HepG2 (cell line): ENCODE measurements around the gene MYLK2. TPM values are rescaled to one million over a fixed set of nuclear protein-coding genes. Genes with fewer than 3 reads are reported as not detected.

ENCODE experiments used
- ARNT ChIP-seq: fragments of 450-650 bp; IDR thresholded peaks from 2 replicates; pipeline ENCODE4 v1.6.1; 2017
- ATF6 ChIP-seq: sonication (generic); formaldehyde crosslinking; conservative IDR thresholded peaks from 2 replicates; pipeline ENCODE4 v1.4.0; 2020; ENCODE audit warnings: missing genetic modification reagents
- CHD4 ChIP-seq: fragments of 200-600 bp; sonication (generic); IDR thresholded peaks from 2 replicates; pipeline ENCODE4 v1.7.0; 2017; ENCODE audit warnings: mild to moderate bottlenecking, low read length, borderline replicate concordance
- GTF2F1 ChIP-seq: fragments of 150-350 bp; IDR thresholded peaks from 2 replicates; pipeline ENCODE4 v1.6.1; 2014; ENCODE audit warnings: low read length
- KDM5B ChIP-seq: sonication (generic); formaldehyde crosslinking; IDR thresholded peaks from 2 replicates; pipeline ENCODE4 v1.4.0; 2020; ENCODE audit warnings: missing genetic modification reagents, mild to moderate bottlenecking, borderline replicate concordance
- MBD4 ChIP-seq: IDR thresholded peaks from 2 replicates; pipeline ENCODE4 v1.6.1; 2012; ENCODE audit warnings: low read length, inconsistent platforms, borderline replicate concordance
- MIXL1 ChIP-seq: IDR thresholded peaks from 2 replicates; pipeline ENCODE4 v1.6.1; 2016
- NFYB ChIP-seq: sonication (generic); formaldehyde crosslinking; IDR thresholded peaks from 2 replicates; pipeline ENCODE4 v1.4.0; 2020; ENCODE audit warnings: missing genetic modification reagents
- PHB2 ChIP-seq: fragments of 450-650 bp; IDR thresholded peaks from 2 replicates; pipeline ENCODE4 v1.6.1; 2018; ENCODE audit not compliant: partially characterized antibody
- SNRNP70 ChIP-seq: fragments of 200-400 bp; formaldehyde crosslinking; IDR thresholded peaks from 2 replicates; pipeline ENCODE4 v1.6.1; 2017; ENCODE audit warnings: mild to moderate bottlenecking, low read depth, low read length, moderate library complexity
- TBP ChIP-seq: sonication (generic); formaldehyde crosslinking; IDR thresholded peaks from 2 replicates; pipeline ENCODE4 v1.5.0; 2020; ENCODE audit warnings: missing genetic modification reagents
- ZNF281 ChIP-seq: sonication (generic); formaldehyde crosslinking; IDR thresholded peaks from 2 replicates; pipeline ENCODE4 v1.4.0; 2020; ENCODE audit warnings: missing genetic modification reagents, borderline replicate concordance
- ZNF549 ChIP-seq: sonication (generic); formaldehyde crosslinking; IDR thresholded peaks from 2 replicates; pipeline ENCODE4 v1.5.0; 2020; ENCODE audit warnings: missing genetic modification reagents
- ZNF629 ChIP-seq: sonication (generic); formaldehyde crosslinking; conservative IDR thresholded peaks from 2 replicates; pipeline ENCODE4 v1.5.0; 2020; ENCODE audit warnings: missing genetic modification reagents
- ZNF839 ChIP-seq: sonication (generic); formaldehyde crosslinking; IDR thresholded peaks from 2 replicates; pipeline ENCODE4 v1.4.0; 2020; ENCODE audit warnings: missing genetic modification reagents, mild to moderate bottlenecking, borderline replicate concordance
- polyA plus RNA-seq, 8 experiments: library from polyadenylated mRNA; depleted of rRNA in 3 of 8; stranded (reverse) in 7 of 8; unstranded in 1 of 8; fragments of >200 nt; fragmentation: Illumina TruSeq in 4 of 8; extraction: Trizol in 4 of 8; gene quantifications; 2 replicates each; pipeline versions ENCODE4 v1.2.1 to v1.2.3, GENCODE V29; 2011 to 2016; ENCODE audit warnings: low read depth in 4 of 8, missing spikeins in 1 of 8, mixed read lengths in 1 of 8; ENCODE audit not compliant: insufficient read depth in 1 of 8
- total RNA-seq, 5 experiments: library from RNA; depleted of rRNA; stranded (reverse); fragments of >200 nt; fragmentation: Illumina TruSeq; extraction: Trizol; gene quantifications; 2 replicates each; pipeline ENCODE4 v1.2.3, GENCODE V29; 2016; ENCODE audit warnings: low read depth in 1 of 5
- TF ChIP-seq, protein P1 (sequence below): sonication (generic); formaldehyde crosslinking; IDR thresholded peaks from 2 replicates; pipeline ENCODE4 v1.4.0; 2020; ENCODE audit warnings: missing genetic modification reagents
- TF ChIP-seq, protein P2 (sequence below): sonication (generic); formaldehyde crosslinking; IDR thresholded peaks from 2 replicates; pipeline ENCODE4 v1.4.0; 2020; ENCODE audit warnings: missing genetic modification reagents, borderline replicate concordance
- TF ChIP-seq, protein P3 (sequence below): sonication (generic); formaldehyde crosslinking; IDR thresholded peaks from 2 replicates; pipeline ENCODE4 v1.5.1; 2020; ENCODE audit warnings: missing genetic modification reagents, mild to moderate bottlenecking, borderline replicate concordance

Gene MYLK2
- total and polyA plus RNA-seq, 2 of the 13 experiments (the other 11 are each of a cell fraction or from before 2014, with no cell fraction given): 0.27 TPM; not detected in 1

- peak; percentile 52; the same call in 1 of the 2 replicates for TF ChIP-seq ZNF839
- peak; percentile 93 for TF ChIP-seq ZNF281 (CRISPR knock-in tag)
- TF ChIP-seq ATF6: no peak
- peak; percentile 76 for TF ChIP-seq ZNF629 (CRISPR knock-in tag)
- no peak for TF ChIP-seq TBP (CRISPR knock-in tag)
- TF ChIP-seq ZNF549 (CRISPR knock-in tag): no peak
- TF ChIP-seq, protein P1, sequence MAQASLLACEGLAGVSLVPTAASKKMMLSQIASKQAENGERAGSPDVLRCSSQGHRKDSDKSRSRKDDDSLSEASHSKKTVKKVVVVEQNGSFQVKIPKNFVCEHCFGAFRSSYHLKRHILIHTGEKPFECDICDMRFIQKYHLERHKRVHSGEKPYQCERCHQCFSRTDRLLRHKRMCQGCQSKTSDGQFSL (CRISPR knock-in tag): no peak
- no peak for TF ChIP-seq CHD4
- TF ChIP-seq MIXL1 (CRISPR knock-in tag): no peak
- TF ChIP-seq KDM5B (CRISPR knock-in tag): peak; percentile 42; the same call in 1 of the 2 replicates
- TF ChIP-seq, protein P2, sequence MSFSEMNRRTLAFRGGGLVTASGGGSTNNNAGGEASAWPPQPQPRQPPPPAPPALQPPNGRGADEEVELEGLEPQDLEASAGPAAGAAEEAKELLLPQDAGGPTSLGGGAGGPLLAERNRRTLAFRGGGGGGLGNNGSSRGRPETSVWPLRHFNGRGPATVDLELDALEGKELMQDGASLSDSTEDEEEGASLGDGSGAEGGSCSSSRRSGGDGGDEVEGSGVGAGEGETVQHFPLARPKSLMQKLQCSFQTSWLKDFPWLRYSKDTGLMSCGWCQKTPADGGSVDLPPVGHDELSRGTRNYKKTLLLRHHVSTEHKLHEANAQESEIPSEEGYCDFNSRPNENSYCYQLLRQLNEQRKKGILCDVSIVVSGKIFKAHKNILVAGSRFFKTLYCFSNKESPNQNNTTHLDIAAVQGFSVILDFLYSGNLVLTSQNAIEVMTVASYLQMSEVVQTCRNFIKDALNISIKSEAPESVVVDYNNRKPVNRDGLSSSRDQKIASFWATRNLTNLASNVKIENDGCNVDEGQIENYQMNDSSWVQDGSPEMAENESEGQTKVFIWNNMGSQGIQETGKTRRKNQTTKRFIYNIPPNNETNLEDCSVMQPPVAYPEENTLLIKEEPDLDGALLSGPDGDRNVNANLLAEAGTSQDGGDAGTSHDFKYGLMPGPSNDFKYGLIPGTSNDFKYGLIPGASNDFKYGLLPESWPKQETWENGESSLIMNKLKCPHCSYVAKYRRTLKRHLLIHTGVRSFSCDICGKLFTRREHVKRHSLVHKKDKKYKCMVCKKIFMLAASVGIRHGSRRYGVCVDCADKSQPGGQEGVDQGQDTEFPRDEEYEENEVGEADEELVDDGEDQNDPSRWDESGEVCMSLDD (CRISPR knock-in tag): no peak; the same call in 1 of the 2 replicates
- TF ChIP-seq PHB2: no peak
- no peak; the same call in 1 of the 2 replicates for TF ChIP-seq NFYB
- no peak for TF ChIP-seq MBD4
- TF ChIP-seq, protein P3, sequence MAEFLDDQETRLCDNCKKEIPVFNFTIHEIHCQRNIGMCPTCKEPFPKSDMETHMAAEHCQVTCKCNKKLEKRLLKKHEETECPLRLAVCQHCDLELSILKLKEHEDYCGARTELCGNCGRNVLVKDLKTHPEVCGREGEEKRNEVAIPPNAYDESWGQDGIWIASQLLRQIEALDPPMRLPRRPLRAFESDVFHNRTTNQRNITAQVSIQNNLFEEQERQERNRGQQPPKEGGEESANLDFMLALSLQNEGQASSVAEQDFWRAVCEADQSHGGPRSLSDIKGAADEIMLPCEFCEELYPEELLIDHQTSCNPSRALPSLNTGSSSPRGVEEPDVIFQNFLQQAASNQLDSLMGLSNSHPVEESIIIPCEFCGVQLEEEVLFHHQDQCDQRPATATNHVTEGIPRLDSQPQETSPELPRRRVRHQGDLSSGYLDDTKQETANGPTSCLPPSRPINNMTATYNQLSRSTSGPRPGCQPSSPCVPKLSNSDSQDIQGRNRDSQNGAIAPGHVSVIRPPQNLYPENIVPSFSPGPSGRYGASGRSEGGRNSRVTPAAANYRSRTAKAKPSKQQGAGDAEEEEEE (CRISPR knock-in tag): no peak
- TF ChIP-seq SNRNP70: no peak
- TF ChIP-seq ARNT: no peak
- TF ChIP-seq GTF2F1: no peak
Observed at GRCh38 chr20:31835977-31836852, 17.1 kb downstream of the MYLK2 start (continued).
